Measurements from ENCODE around the gene PLA2G4E.

DNA sequence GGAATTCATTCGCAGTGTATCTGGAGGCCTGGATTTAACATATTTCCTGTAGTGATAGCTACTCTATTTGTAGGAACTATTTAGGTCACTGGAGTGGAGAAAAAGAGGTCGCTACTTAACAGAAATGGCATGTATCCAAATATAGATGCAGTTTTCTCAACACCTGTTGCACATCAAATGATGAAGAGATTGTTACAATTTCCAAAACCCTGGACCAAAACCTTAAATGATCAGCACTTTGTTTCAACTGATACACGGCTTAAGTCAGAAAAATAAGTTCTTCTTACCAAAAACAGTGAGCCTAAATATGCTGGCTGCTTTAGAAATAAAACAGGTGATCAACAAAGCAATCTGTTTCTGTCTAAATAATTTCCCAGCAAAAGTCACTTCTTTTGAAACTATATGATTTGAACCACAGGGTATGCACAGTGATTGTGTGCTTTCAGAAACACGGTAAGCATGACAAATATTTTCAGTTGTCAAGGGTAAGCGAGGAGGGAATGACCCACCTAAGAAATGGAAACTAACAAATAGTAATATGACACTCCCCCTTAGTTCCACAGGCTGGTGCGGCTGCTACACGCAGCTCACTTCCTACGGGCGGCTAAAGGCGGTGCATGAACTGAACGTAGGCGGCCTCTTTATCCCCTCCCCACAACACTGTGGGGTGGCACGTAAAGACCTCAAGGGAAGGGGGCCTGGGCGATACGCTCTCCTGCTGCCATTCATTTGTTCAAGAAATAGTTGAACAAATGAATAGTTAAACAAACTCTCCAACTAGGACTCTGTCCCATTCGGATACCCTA is 49.5 kb downstream of the PLA2G4E start:
- TF ChIP-seq, protein P1, sequence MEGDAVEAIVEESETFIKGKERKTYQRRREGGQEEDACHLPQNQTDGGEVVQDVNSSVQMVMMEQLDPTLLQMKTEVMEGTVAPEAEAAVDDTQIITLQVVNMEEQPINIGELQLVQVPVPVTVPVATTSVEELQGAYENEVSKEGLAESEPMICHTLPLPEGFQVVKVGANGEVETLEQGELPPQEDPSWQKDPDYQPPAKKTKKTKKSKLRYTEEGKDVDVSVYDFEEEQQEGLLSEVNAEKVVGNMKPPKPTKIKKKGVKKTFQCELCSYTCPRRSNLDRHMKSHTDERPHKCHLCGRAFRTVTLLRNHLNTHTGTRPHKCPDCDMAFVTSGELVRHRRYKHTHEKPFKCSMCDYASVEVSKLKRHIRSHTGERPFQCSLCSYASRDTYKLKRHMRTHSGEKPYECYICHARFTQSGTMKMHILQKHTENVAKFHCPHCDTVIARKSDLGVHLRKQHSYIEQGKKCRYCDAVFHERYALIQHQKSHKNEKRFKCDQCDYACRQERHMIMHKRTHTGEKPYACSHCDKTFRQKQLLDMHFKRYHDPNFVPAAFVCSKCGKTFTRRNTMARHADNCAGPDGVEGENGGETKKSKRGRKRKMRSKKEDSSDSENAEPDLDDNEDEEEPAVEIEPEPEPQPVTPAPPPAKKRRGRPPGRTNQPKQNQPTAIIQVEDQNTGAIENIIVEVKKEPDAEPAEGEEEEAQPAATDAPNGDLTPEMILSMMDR (IDR thresholded peaks at IDR 0.05), result no peak
- no peak for TF ChIP-seq ZFX (IDR thresholded peaks at IDR 0.05; ENCODE audit: borderline replicate concordance)

All from 22Rv1 (cell line).